Thoracic aorta (tissue), 2 donors: ENCODE results near the gene ROR1. TPM values are rescaled to one million over a fixed set of nuclear protein-coding genes. Genes with fewer than 3 reads are reported as not detected.

ENCODE experiments used
- ATAC-seq: fragments of 150-250 bp; one replicate; pipeline ENCODE4 v1.8.0; 2017; ENCODE audit warnings: low read depth; ENCODE audit not compliant: insufficient number of reproducible peaks, low FRiP score
- DNase-seq: peaks from one replicate; pipeline ENCODE4 v3.0.0-alpha.2; 2020; ENCODE audit warnings: low spot score
- H3K27ac ChIP-seq, 2 donors: fragments of 200-600 bp; sonication (generic); 1 replicate in 1 of 2; 2 replicates in 1 of 2; pipeline ENCODE4 v1.5.1; 2016; ENCODE audit warnings: mild to moderate bottlenecking in 2 of 2, moderate library complexity in 2 of 2
- H3K27me3 ChIP-seq: fragments of 200-600 bp; sonication (generic); replicated peaks from 2 replicates; pipeline ENCODE4 v1.6.0; 2016; ENCODE audit warnings: mild to moderate bottlenecking; ENCODE audit not compliant: insufficient read depth
- H3K36me3 ChIP-seq: fragments of 200-600 bp; sonication (generic); one replicate; pipeline ENCODE4 v1.5.1; 2016
- H3K4me1 ChIP-seq, 2 donors: fragments of 200-600 bp; sonication (generic); 1 replicate in 1 of 2; 2 replicates in 1 of 2; pipeline versions ENCODE4 v1.5.1 to v1.6.0; 2016; ENCODE audit warnings: low read depth in 2 of 2, mild to moderate bottlenecking in 1 of 2; ENCODE audit not compliant: control insufficient read depth in 1 of 2
- H3K4me3 ChIP-seq: fragments of 200-600 bp; sonication (generic); 2 replicates; pipeline ENCODE4 v1.5.1; 2016; ENCODE audit warnings: mild to moderate bottlenecking
- H3K9me3 ChIP-seq: fragments of 200-600 bp; sonication (generic); 2 replicates; pipeline ENCODE4 v1.5.1; 2016
- CTCF ChIP-seq: fragments of 200-600 bp; sonication (generic); IDR thresholded peaks from one replicate; pipeline ENCODE4 v1.5.1; 2019; ENCODE audit warnings: antibody characterized with exemption
- total RNA-seq, 2 donors: library from RNA; depleted of rRNA; stranded (reverse); fragments of >200 nt; gene quantifications; one replicate each; pipeline versions ENCODE4 v1.1.0 to v1.2.3, GENCODE V29; 2016

ROR1 gene
- total RNA-seq, 2 donors from 2014 or later: 41.2 to 51.8 TPM

- DNase-seq: no peak
- no peaks in the 10 kb centered on the region for H3K36me3 ChIP-seq
- no peaks in the 10 kb centered on the region for H3K27me3 ChIP-seq
- H3K9me3 ChIP-seq: no peaks in the 10 kb centered on the region
- peaks cover 0 to 59% of the 10 kb centered on the region in 2 donors for H3K4me1 ChIP-seq
- ATAC-seq: no peak
- no peak overlapping the region for H3K4me3 ChIP-seq
- no peak for TF ChIP-seq CTCF
- no peak overlapping the region for H3K27ac ChIP-seq
Observed at GRCh38 chr1:63907051-63907450, 133.2 kb downstream of the ROR1 start.

- H3K27ac ChIP-seq: no peak overlapping the region
- DNase-seq (no peak), ATAC-seq (no peak)
- H3K36me3 ChIP-seq: no peaks in the 10 kb centered on the region
- H3K4me3 ChIP-seq: no peak overlapping the region
- no peaks in the 10 kb centered on the region for H3K9me3 ChIP-seq
- H3K27me3 ChIP-seq: no peaks in the 10 kb centered on the region
- peaks cover 0 to 60% of the 10 kb centered on the region in 2 donors for H3K4me1 ChIP-seq
- TF ChIP-seq CTCF: no peak
Observed at GRCh38 chr1:63908016-63908415, 134.2 kb downstream of the ROR1 start.

GRCh38 chr1:63909526-63909925 is 135.7 kb downstream of the ROR1 start:
- H3K27ac ChIP-seq: no peak overlapping the region
- H3K27me3 ChIP-seq: no peaks in the 10 kb centered on the region
- peaks cover 4 to 69% of the 10 kb centered on the region in 2 donors for H3K4me1 ChIP-seq
- H3K4me3 ChIP-seq: no peak overlapping the region
- H3K9me3 ChIP-seq: no peaks in the 10 kb centered on the region
- TF ChIP-seq CTCF: no peak
- ATAC-seq (no peak), DNase-seq (no peak)
- no peaks in the 10 kb centered on the region for H3K36me3 ChIP-seq

- TF ChIP-seq CTCF: no peak
- Histone ChIP-seq H3K27ac (no peak overlapping the region), H3K4me1 (peaks cover 5 to 84% of the 10 kb centered on the region in 2 donors), H3K9me3 (no peaks in the 10 kb centered on the region), H3K36me3 (no peaks in the 10 kb centered on the region), H3K4me3 (no peak overlapping the region), H3K27me3 (no peaks in the 10 kb centered on the region)
- ATAC-seq (no peak), DNase-seq (no peak)
Observed at GRCh38 chr1:63911049-63911448, 137.2 kb downstream of the ROR1 start.

- Histone ChIP-seq H3K4me1 (peaks cover 7 to 81% of the 10 kb centered on the region in 2 donors), H3K27me3 (no peaks in the 10 kb centered on the region), H3K36me3 (no peaks in the 10 kb centered on the region), H3K4me3 (no peak overlapping the region), H3K27ac (peak overlapping the region in 1 of 2 donors; percentile 63), H3K9me3 (no peaks in the 10 kb centered on the region)
- DNase-seq (no peak), ATAC-seq (no peak)
- TF ChIP-seq CTCF: no peak
Observed at GRCh38 chr1:63912643-63913042, 138.8 kb downstream of the ROR1 start.
